ENCODE measurements around the gene CCDC136. TPM values are rescaled to one million over a fixed set of nuclear protein-coding genes. Genes with fewer than 3 reads are reported as not detected.

Gene CCDC136
- polyA plus RNA-seq, 1 of the 3 experiments (the other 2 are of a cell fraction), result 48.4 TPM

DNA sequence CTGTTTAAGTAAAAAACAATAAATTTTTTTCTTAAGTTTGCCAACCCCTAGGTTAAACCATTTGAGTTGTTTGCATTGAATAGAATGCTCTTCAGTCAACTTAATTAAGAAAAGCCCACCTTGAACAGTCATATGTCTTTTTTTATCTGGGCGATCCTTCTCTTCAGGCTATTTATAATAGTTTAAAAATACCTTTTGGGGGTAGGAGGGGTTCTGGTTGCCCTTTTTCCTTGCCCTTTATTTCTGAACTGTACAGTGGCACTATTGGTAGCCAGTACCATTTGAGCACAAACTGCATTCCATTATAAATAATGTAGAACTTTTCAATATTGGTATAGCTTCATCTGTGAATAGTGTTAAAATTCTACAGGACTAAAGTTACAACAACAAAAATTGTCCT, 39.5 kb upstream of the CCDC136 start:
- H4K20me1 ChIP-seq (ENCODE audit: insufficient read depth), result peaks cover 99% of the 10 kb centered on the region
- CTCF ChIA-PET, result interaction anchor here (2.1 kb wide), 1 partner anchor 131 kb away, joined by 5 read pairs; no protein-coding TSS in a partner anchor
- H3K4me2 ChIP-seq, result no peak overlapping the region
- no peak overlapping the region for H3K27ac ChIP-seq (ENCODE audit: low read depth in 2 of 2, low read length in 1 of 2)
- no peaks in the 10 kb centered on the region for H3K9me3 ChIP-seq
- no peak for DNase-seq
- peaks cover 62 to 83% of the 10 kb centered on the region in 2 experiments for H3K36me3 ChIP-seq (replicated peaks in 1 of 2; ENCODE audit: control insufficient read depth in 1 of 2, insufficient read depth in 2 of 2, low read length in 1 of 2)
- H3F3A ChIP-seq (replicated peaks; ENCODE audit: insufficient read depth), result peaks cover 63% of the 10 kb centered on the region
- H2AFZ ChIP-seq (ENCODE audit: low read depth), result no peak overlapping the region
- peaks cover 28 to 34% of the 10 kb centered on the region in 2 experiments for H3K4me1 ChIP-seq (ENCODE audit: control insufficient read depth in 1 of 2, insufficient read depth in 2 of 2, low read depth in 1 of 2, low read length in 1 of 2)
- H3K4me3 ChIP-seq (ENCODE audit: low read depth in 2 of 2, low read length in 1 of 2), result no peak overlapping the region
- no peaks in the 10 kb centered on the region for H3K27me3 ChIP-seq (ENCODE audit: insufficient read depth)
- TF ChIP-seq MXI1 (IDR thresholded peaks at IDR 0.05; ENCODE audit: low read depth, low read length) (no peak), YY1 (IDR thresholded peaks at IDR 0.05; ENCODE audit: low read depth) (no peak), TCF12 (IDR thresholded peaks at IDR 0.05) (no peak), MEF2A (IDR thresholded peaks at IDR 0.05; ENCODE audit: borderline replicate concordance, low read depth) (no peak), GATA2 (CRISPR knock-in tag; IDR thresholded peaks at IDR 0.05) (no peak), SMC3 (IDR thresholded peaks at IDR 0.05; ENCODE audit: low read depth, low read length) (no peak), POLR2AphosphoS5 (IDR thresholded peaks at IDR 0.05; ENCODE audit: low read depth, low read length) (no peak), RCOR1 (IDR thresholded peaks at IDR 0.05; ENCODE audit: low read length) (no peak), NRF1 (IDR thresholded peaks at IDR 0.05; ENCODE audit: low read depth, low read length) (no peak), TEAD4 (IDR thresholded peaks at IDR 0.05; ENCODE audit: borderline replicate concordance, insufficient read depth) (no peak), FOXJ3 (CRISPR knock-in tag; IDR thresholded peaks at IDR 0.05) (no peak), NFIC (IDR thresholded peaks at IDR 0.05; ENCODE audit: borderline replicate concordance) (no peak), FOSL2 (IDR thresholded peaks at IDR 0.05; ENCODE audit: borderline replicate concordance, low read depth) (no peak), CHD2 (IDR thresholded peaks at IDR 0.05; ENCODE audit: low read length, partially characterized antibody) (no peak), EP300 (IDR thresholded peaks at IDR 0.05; ENCODE audit: borderline replicate concordance in 1 of 2, low read depth in 1 of 2, low read length in 1 of 2) (no peak)
- TF ChIP-seq, protein P1, sequence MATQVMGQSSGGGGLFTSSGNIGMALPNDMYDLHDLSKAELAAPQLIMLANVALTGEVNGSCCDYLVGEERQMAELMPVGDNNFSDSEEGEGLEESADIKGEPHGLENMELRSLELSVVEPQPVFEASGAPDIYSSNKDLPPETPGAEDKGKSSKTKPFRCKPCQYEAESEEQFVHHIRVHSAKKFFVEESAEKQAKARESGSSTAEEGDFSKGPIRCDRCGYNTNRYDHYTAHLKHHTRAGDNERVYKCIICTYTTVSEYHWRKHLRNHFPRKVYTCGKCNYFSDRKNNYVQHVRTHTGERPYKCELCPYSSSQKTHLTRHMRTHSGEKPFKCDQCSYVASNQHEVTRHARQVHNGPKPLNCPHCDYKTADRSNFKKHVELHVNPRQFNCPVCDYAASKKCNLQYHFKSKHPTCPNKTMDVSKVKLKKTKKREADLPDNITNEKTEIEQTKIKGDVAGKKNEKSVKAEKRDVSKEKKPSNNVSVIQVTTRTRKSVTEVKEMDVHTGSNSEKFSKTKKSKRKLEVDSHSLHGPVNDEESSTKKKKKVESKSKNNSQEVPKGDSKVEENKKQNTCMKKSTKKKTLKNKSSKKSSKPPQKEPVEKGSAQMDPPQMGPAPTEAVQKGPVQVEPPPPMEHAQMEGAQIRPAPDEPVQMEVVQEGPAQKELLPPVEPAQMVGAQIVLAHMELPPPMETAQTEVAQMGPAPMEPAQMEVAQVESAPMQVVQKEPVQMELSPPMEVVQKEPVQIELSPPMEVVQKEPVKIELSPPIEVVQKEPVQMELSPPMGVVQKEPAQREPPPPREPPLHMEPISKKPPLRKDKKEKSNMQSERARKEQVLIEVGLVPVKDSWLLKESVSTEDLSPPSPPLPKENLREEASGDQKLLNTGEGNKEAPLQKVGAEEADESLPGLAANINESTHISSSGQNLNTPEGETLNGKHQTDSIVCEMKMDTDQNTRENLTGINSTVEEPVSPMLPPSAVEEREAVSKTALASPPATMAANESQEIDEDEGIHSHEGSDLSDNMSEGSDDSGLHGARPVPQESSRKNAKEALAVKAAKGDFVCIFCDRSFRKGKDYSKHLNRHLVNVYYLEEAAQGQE (IDR thresholded peaks at IDR 0.05; ENCODE audit: low read depth, low read length), result no peak
- TF ChIP-seq, protein P2, sequence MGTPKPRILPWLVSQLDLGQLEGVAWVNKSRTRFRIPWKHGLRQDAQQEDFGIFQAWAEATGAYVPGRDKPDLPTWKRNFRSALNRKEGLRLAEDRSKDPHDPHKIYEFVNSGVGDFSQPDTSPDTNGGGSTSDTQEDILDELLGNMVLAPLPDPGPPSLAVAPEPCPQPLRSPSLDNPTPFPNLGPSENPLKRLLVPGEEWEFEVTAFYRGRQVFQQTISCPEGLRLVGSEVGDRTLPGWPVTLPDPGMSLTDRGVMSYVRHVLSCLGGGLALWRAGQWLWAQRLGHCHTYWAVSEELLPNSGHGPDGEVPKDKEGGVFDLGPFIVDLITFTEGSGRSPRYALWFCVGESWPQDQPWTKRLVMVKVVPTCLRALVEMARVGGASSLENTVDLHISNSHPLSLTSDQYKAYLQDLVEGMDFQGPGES (IDR thresholded peaks at IDR 0.05; ENCODE audit: low read depth, low read length), result no peak
- TF ChIP-seq, protein P3, sequence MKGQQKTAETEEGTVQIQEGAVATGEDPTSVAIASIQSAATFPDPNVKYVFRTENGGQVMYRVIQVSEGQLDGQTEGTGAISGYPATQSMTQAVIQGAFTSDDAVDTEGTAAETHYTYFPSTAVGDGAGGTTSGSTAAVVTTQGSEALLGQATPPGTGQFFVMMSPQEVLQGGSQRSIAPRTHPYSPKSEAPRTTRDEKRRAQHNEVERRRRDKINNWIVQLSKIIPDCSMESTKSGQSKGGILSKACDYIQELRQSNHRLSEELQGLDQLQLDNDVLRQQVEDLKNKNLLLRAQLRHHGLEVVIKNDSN (IDR thresholded peaks at IDR 0.05; ENCODE audit: borderline replicate concordance, low read depth), result no peak
- TF ChIP-seq, protein P4, sequence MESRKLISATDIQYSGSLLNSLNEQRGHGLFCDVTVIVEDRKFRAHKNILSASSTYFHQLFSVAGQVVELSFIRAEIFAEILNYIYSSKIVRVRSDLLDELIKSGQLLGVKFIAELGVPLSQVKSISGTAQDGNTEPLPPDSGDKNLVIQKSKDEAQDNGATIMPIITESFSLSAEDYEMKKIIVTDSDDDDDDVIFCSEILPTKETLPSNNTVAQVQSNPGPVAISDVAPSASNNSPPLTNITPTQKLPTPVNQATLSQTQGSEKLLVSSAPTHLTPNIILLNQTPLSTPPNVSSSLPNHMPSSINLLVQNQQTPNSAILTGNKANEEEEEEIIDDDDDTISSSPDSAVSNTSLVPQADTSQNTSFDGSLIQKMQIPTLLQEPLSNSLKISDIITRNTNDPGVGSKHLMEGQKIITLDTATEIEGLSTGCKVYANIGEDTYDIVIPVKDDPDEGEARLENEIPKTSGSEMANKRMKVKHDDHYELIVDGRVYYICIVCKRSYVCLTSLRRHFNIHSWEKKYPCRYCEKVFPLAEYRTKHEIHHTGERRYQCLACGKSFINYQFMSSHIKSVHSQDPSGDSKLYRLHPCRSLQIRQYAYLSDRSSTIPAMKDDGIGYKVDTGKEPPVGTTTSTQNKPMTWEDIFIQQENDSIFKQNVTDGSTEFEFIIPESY (IDR thresholded peaks at IDR 0.05; ENCODE audit: borderline replicate concordance, low read depth), result no peak
- POLR2A ChIA-PET, result interaction anchor here (1.7 kb wide), 1 partner anchor 12 kb away, joined by 6 read pairs; no protein-coding TSS in a partner anchor
- no peak overlapping the region for H3K9ac ChIP-seq
- H3K9me2 ChIP-seq, result no peaks in the 10 kb centered on the region
- peaks cover 86% of the 10 kb centered on the region for H3K79me2 ChIP-seq (ENCODE audit: insufficient read depth)
- 93% methylated on average over 1 of the region's 1 CpG for WGBS (ENCODE audit: low lambda C conversion rate)
